Stimulated activated CD4-positive, alpha-beta T cell treated with anti-CD3 and anti-CD28 coated beads, Interleukin-2, amount 100 ng/mL, for 24 hours (primary cell): ENCODE measurements around the gene MYLIP.

Source experiments
- DNase-seq, 2 donors: peaks; one replicate each; pipeline ENCODE4 v3.0.0-alpha.2; 2020

MYLIP gene

GRCh38 chr6:16128759-16129622, at the start of gene MYLIP:
Gene MYLIP, plus strand, starts transcription at chr6:16129086. Its CDS starts 237 bp downstream, at chr6:16129323.
- peak; percentile 98 for DNase-seq

GRCh38 chr6:16079354-16079753, 49.5 kb upstream of the MYLIP start:
- no peak for DNase-seq

GRCh38 chr6:16080204-16080603, 48.7 kb upstream of the MYLIP start:
- DNase-seq = no peak

GRCh38 chr6:16081326-16081725, 47.6 kb upstream of the MYLIP start:
- no peak for DNase-seq

- no peak for DNase-seq
These were observed 46.5 kb upstream of the MYLIP start for GRCh38 chr6:16082361-16082760.

GRCh38 chr6:16086965-16087364, 41.9 kb upstream of the MYLIP start:
- DNase-seq = no peak

- DNase-seq = no peak
These were observed 41.5 kb upstream of the MYLIP start for GRCh38 chr6:16087386-16087785.

GRCh38 chr6:16088409-16088808, 40.5 kb upstream of the MYLIP start:
- DNase-seq = no peak

GRCh38 chr6:16089232-16090062, 39.4 kb upstream of the MYLIP start:
- no peak for DNase-seq

GRCh38 chr6:16090452-16090851, 38.4 kb upstream of the MYLIP start:
- no peak for DNase-seq

- no peak for DNase-seq
These were observed 38.0 kb upstream of the MYLIP start for GRCh38 chr6:16090920-16091319.

GRCh38 chr6:16092140-16092539, 36.7 kb upstream of the MYLIP start:
- DNase-seq = no peak

GRCh38 chr6:16092990-16093389, 35.9 kb upstream of the MYLIP start:
- DNase-seq = no peak

GRCh38 chr6:16095180-16095579, 33.7 kb upstream of the MYLIP start:
- DNase-seq = no peak

GRCh38 chr6:16097382-16098171, 31.3 kb upstream of the MYLIP start:
- DNase-seq = no peak

- DNase-seq = no peak
These were observed 30.7 kb upstream of the MYLIP start for GRCh38 chr6:16098211-16098610.

GRCh38 chr6:16102208-16102607, 26.7 kb upstream of the MYLIP start:
- DNase-seq = no peak

GRCh38 chr6:16103722-16104121, 25.2 kb upstream of the MYLIP start:
- no peak for DNase-seq

GRCh38 chr6:16104624-16105433, 24.1 kb upstream of the MYLIP start:
- DNase-seq = no peak

- DNase-seq = no peak
These were observed 23.0 kb upstream of the MYLIP start for GRCh38 chr6:16105854-16106253.

GRCh38 chr6:16106991-16107787, 21.7 kb upstream of the MYLIP start:
- no peak for DNase-seq
